HCT116 (cell line): Measurements from ENCODE around the gene INIP.

Experiments used
- CBX3 ChIP-seq: IDR thresholded peaks from 2 replicates; pipeline ENCODE4 v1.6.1; 2012; ENCODE audit warnings: low read depth
- POLR2A ChIP-seq: IDR thresholded peaks from 2 replicates; pipeline ENCODE4 v1.7.0; 2011; ENCODE audit warnings: borderline replicate concordance; ENCODE audit not compliant: insufficient read depth, insufficient read length; ENCODE audit errors: extremely low read depth
- RAD21 ChIP-seq: IDR thresholded peaks from 2 replicates; pipeline ENCODE4 v1.6.1; 2012; ENCODE audit warnings: low read depth, mild to moderate bottlenecking
- SIN3A ChIP-seq: IDR thresholded peaks from 2 replicates; pipeline ENCODE4 v1.6.1; 2012; ENCODE audit warnings: low read depth
- TF ChIP-seq, protein P1 (sequence below), 3 experiments: fragments of 200-600 bp in 1 of 3; sonication (generic) in 1 of 3; IDR thresholded peaks in 2 of 3; conservative IDR thresholded peaks in 1 of 3; 2 replicates each; pipeline ENCODE4 v1.5.1; 2012 to 2017; ENCODE audit warnings: low read depth in 2 of 3, low read length in 2 of 3, antibody characterized with exemption in 1 of 3, borderline replicate concordance in 1 of 3, control low read depth in 1 of 3, mild to moderate bottlenecking in 1 of 3, mixed read lengths in 1 of 3, mixed run types in 1 of 3, moderate library complexity in 1 of 3; ENCODE audit not compliant: insufficient read depth in 1 of 3
- TF ChIP-seq, protein P2 (sequence below): IDR thresholded peaks from 2 replicates; pipeline ENCODE4 v1.6.1; 2012; ENCODE audit warnings: low read depth
- TF ChIP-seq, protein P3 (sequence below): IDR thresholded peaks from 2 replicates; pipeline ENCODE4 v1.6.1; 2012

DNA sequence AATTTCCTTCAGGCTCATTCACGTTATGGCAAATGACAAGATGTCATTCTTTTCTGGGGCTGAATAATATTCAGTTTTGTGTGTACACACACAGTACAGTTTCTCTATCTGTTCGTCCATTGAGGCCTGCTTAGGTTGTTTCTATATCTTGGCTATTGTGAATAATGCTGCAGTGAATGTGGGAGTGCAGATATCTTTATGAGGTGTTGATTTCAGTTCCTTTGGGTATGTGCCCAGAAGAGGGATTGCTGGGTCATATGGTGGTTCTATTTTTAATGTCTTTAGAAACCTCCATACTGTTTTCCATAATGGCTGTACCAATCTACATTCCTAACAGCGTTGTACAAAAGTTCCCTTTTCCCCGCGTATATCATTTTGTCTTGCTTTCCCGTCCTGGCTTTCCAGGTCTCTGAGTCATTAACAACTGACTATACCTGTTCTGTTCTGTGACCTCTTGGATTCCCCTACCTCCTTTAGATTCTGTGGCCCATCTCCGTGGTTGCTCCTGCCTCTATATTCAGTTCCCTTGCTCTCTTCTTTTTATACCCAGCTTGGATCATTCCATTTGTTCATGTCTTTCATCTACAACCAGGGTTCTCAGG, 39.5 kb upstream of the INIP start:
- TF ChIP-seq POLR2A (no peak), SIN3A (no peak), CBX3 (no peak), RAD21 (no peak)
- TF ChIP-seq, protein P1, sequence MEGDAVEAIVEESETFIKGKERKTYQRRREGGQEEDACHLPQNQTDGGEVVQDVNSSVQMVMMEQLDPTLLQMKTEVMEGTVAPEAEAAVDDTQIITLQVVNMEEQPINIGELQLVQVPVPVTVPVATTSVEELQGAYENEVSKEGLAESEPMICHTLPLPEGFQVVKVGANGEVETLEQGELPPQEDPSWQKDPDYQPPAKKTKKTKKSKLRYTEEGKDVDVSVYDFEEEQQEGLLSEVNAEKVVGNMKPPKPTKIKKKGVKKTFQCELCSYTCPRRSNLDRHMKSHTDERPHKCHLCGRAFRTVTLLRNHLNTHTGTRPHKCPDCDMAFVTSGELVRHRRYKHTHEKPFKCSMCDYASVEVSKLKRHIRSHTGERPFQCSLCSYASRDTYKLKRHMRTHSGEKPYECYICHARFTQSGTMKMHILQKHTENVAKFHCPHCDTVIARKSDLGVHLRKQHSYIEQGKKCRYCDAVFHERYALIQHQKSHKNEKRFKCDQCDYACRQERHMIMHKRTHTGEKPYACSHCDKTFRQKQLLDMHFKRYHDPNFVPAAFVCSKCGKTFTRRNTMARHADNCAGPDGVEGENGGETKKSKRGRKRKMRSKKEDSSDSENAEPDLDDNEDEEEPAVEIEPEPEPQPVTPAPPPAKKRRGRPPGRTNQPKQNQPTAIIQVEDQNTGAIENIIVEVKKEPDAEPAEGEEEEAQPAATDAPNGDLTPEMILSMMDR (IDR thresholded peaks at IDR 0.05 in 2 of 3, conservative IDR thresholded peaks at IDR 0.05 in 1 of 3; ENCODE audit: borderline replicate concordance in 1 of 3, insufficient read depth in 1 of 3, low read depth in 2 of 3, low read length in 2 of 3), result no peak
- TF ChIP-seq, protein P2, sequence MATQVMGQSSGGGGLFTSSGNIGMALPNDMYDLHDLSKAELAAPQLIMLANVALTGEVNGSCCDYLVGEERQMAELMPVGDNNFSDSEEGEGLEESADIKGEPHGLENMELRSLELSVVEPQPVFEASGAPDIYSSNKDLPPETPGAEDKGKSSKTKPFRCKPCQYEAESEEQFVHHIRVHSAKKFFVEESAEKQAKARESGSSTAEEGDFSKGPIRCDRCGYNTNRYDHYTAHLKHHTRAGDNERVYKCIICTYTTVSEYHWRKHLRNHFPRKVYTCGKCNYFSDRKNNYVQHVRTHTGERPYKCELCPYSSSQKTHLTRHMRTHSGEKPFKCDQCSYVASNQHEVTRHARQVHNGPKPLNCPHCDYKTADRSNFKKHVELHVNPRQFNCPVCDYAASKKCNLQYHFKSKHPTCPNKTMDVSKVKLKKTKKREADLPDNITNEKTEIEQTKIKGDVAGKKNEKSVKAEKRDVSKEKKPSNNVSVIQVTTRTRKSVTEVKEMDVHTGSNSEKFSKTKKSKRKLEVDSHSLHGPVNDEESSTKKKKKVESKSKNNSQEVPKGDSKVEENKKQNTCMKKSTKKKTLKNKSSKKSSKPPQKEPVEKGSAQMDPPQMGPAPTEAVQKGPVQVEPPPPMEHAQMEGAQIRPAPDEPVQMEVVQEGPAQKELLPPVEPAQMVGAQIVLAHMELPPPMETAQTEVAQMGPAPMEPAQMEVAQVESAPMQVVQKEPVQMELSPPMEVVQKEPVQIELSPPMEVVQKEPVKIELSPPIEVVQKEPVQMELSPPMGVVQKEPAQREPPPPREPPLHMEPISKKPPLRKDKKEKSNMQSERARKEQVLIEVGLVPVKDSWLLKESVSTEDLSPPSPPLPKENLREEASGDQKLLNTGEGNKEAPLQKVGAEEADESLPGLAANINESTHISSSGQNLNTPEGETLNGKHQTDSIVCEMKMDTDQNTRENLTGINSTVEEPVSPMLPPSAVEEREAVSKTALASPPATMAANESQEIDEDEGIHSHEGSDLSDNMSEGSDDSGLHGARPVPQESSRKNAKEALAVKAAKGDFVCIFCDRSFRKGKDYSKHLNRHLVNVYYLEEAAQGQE, result no peak
- TF ChIP-seq, protein P3, sequence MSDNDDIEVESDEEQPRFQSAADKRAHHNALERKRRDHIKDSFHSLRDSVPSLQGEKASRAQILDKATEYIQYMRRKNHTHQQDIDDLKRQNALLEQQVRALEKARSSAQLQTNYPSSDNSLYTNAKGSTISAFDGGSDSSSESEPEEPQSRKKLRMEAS, result no peak
